ENCODE data around the gene LRP4. TPM values are rescaled to one million over a fixed set of nuclear protein-coding genes. Genes with fewer than 3 reads are reported as not detected.
"Not testable (repeated sequence)": the region's sequence is repeated elsewhere in the genome, so short reads cannot be mapped to it uniquely, and the experiment has no call there.

Gene LRP4
- 0.25 TPM in 1 of 2 replicates, not detected in the other for total RNA-seq

GRCh38 chr11:46918083-46918787 is at the start of gene LRP4:
Gene LRP4, minus strand, starts transcription at chr11:46918550. Its CDS starts 171 bp downstream, at chr11:46918379.
- intact Hi-C loops (cut with micrococcal nuclease) = loop anchor here (2.0 kb wide), 1 partner anchor 235 kb away; no protein-coding TSS in a partner anchor

GRCh38 chr11:46967962-46968361 is 49.6 kb upstream of the LRP4 start:
- intact Hi-C loops (cut with micrococcal nuclease) = no loop called here

- intact Hi-C loops (cut with micrococcal nuclease) = no loop called here
Observed at GRCh38 chr11:46966773-46967172, 48.4 kb upstream of the LRP4 start.

GRCh38 chr11:46963844-46964243 is 45.5 kb upstream of the LRP4 start:
- intact Hi-C loops (cut with micrococcal nuclease) = no loop called here

GRCh38 chr11:46961886-46962285 is 43.5 kb upstream of the LRP4 start:
- intact Hi-C loops (cut with micrococcal nuclease) = not testable (repeated sequence)

GRCh38 chr11:46961041-46961440 is 42.7 kb upstream of the LRP4 start:
- intact Hi-C loops (cut with micrococcal nuclease) = no loop called here

- intact Hi-C loops (cut with micrococcal nuclease) = no loop called here
Observed at GRCh38 chr11:46958777-46959176, 40.4 kb upstream of the LRP4 start.

- intact Hi-C loops (cut with micrococcal nuclease) = no loop called here
Observed at GRCh38 chr11:46953093-46953492, 34.7 kb upstream of the LRP4 start.

GRCh38 chr11:46952553-46952952 is 34.2 kb upstream of the LRP4 start:
- intact Hi-C loops (cut with micrococcal nuclease) = no loop called here

GRCh38 chr11:46951864-46952263 is 33.5 kb upstream of the LRP4 start:
- intact Hi-C loops (cut with micrococcal nuclease) = no loop called here

GRCh38 chr11:46949297-46949696 is 30.9 kb upstream of the LRP4 start:
- intact Hi-C loops (cut with micrococcal nuclease) = no loop called here

- intact Hi-C loops (cut with micrococcal nuclease) = no loop called here
Observed at GRCh38 chr11:46948378-46949131, 30.2 kb upstream of the LRP4 start.

- intact Hi-C loops (cut with micrococcal nuclease) = no loop called here
Observed at GRCh38 chr11:46947399-46948077, 29.2 kb upstream of the LRP4 start.

GRCh38 chr11:46944356-46945075 is 26.2 kb upstream of the LRP4 start:
- intact Hi-C loops (cut with micrococcal nuclease) = no loop called here

- intact Hi-C loops (cut with micrococcal nuclease) = no loop called here
Observed at GRCh38 chr11:46942172-46942571, 23.8 kb upstream of the LRP4 start.

GRCh38 chr11:46936138-46937110 is 18.1 kb upstream of the LRP4 start, which contains the start of gene CSTPP1:
Gene CSTPP1, plus strand, starts transcription at chr11:46936761. Its CDS starts 45 bp downstream, at chr11:46936806.
- intact Hi-C loops (cut with micrococcal nuclease) = loop anchor here (2.0 to 5.0 kb wide), 3 partner anchors 16 to 312 kb away; partner anchors contain the start of genes ACP2, ARHGAP1 and ZNF408

GRCh38 chr11:46930089-46930488 is 11.7 kb upstream of the LRP4 start:
- intact Hi-C loops (cut with micrococcal nuclease) = no loop called here

- intact Hi-C loops (cut with micrococcal nuclease) = not testable (repeated sequence)
Observed at GRCh38 chr11:46928701-46929100, 10.4 kb upstream of the LRP4 start.

- intact Hi-C loops (cut with micrococcal nuclease) = not testable (repeated sequence)
Observed at GRCh38 chr11:46927928-46928327, 9.6 kb upstream of the LRP4 start.

- intact Hi-C loops (cut with micrococcal nuclease) = loop anchor here (2.0 kb wide), 2 partner anchors 16 to 32 kb away; partner anchors contain the start of gene CSTPP1
Observed at GRCh38 chr11:46920755-46921154, 2.4 kb upstream of the LRP4 start.

Measured in T-helper 2 cell treated with Interferon-gamma antibody and Interleukin-4, amounts not matched to agents 100 ng/mL and 5 ng/mL, for 36 hours (primary cell).